ENCODE measurements around the gene FITM1.

GRCh38 chr14:24116128-24116814 lies 14.2 kb upstream of the FITM1 start:
- TF ChIP-seq CTCF (IDR thresholded peaks at IDR 0.05): no peak
- TF ChIP-seq POLR2A (IDR thresholded peaks at IDR 0.05): no peak
